Uterus (tissue), 2 donors: ENCODE results near the gene CKM.

Source experiments
- POLR2A ChIP-seq, 2 donors: fragments of 450-650 bp; IDR thresholded peaks; one replicate each; pipeline ENCODE4 v1.6.1; 2016; ENCODE audit warnings: antibody characterized with exemption in 2 of 2, mild to moderate bottlenecking in 1 of 2, moderate library complexity in 1 of 2
- TF ChIP-seq, protein P1 (sequence below), 4 experiments: fragments of 200-600 bp in 2 of 4; fragments of 450-650 bp in 2 of 4; sonication (generic) in 2 of 4; IDR thresholded peaks; one replicate each; pipeline ENCODE4 v1.5.1; 2016 to 2019; ENCODE audit warnings: antibody characterized with exemption in 4 of 4, mild to moderate bottlenecking in 2 of 4, moderate library complexity in 1 of 4

DNA sequence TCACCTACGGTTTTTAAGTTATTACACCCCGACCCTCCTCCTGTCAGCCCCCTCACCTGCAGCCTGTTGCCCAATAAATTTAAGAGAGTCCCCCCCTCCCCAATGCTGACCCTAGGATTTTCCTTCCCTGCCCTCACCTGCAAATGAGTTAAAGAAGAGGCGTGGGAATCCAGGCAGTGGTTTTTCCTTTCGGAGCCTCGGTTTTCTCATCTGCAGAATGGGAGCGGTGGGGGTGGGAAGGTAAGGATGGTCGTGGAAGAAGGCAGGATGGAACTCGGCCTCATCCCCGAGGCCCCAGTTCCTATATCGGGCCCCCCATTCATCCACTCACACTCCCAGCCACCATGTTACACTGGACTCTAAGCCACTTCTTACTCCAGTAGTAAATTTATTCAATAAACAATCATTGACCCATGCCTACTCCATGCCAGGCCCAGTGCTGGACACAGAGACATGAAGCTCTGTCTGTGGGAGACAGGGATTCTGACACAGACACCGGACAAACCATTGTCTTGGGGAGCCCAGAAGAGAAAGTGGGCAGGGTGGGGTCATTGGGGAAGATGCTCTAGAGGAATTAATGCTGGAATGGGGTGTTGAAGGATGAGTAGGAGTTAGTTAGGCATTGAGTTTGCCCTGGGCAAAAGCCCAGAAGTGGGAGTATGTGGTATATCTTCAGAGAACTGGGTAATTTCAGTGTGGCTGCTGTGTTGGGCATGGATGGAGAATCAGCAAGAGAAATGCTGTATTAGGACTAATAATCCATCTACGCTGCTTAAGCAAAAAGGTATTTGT, 19.2 kb downstream of the CKM start:
- no peak for TF ChIP-seq POLR2A (IDR thresholded peaks at IDR 0.05)
- TF ChIP-seq, protein P1, sequence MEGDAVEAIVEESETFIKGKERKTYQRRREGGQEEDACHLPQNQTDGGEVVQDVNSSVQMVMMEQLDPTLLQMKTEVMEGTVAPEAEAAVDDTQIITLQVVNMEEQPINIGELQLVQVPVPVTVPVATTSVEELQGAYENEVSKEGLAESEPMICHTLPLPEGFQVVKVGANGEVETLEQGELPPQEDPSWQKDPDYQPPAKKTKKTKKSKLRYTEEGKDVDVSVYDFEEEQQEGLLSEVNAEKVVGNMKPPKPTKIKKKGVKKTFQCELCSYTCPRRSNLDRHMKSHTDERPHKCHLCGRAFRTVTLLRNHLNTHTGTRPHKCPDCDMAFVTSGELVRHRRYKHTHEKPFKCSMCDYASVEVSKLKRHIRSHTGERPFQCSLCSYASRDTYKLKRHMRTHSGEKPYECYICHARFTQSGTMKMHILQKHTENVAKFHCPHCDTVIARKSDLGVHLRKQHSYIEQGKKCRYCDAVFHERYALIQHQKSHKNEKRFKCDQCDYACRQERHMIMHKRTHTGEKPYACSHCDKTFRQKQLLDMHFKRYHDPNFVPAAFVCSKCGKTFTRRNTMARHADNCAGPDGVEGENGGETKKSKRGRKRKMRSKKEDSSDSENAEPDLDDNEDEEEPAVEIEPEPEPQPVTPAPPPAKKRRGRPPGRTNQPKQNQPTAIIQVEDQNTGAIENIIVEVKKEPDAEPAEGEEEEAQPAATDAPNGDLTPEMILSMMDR (IDR thresholded peaks at IDR 0.05): no peak
